ENCODE measurements around the gene ZCCHC10. TPM values are rescaled to one million over a fixed set of nuclear protein-coding genes. Genes with fewer than 3 reads are reported as not detected.

ZCCHC10 gene
- total and polyA plus RNA-seq, 2 of the 4 experiments (the other 2 are of a cell fraction) = 4.1 to 20.4 TPM

DNA sequence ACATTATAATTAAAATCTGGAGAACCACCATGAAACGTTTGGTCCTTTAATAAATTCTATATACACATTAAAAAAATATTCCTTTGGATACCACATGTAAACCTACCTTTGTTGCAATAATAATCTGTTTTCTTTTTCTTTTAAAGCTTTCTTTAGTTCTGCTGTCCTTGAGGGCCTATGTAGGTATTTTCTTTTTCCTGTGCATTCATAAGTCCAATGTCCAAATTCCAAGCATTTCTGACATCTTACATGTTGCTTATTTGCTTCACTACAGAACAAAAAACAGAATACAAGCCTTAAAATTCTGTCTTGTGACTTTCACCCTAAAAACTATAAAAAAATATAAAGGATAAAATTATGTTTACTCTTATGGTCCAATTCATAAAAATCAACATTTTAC lies 19.7 kb downstream of the ZCCHC10 start:
- Histone ChIP-seq H3K27me3 (ENCODE audit: control insufficient read depth, insufficient read depth, low read length) (no peaks in the 10 kb centered on the region), H3K36me3 (ENCODE audit: control insufficient read depth, insufficient read depth, low read length) (peaks cover 12% of the 10 kb centered on the region), H3K18ac (ENCODE audit: low read depth, low read length) (no peak overlapping the region), H2AK5ac (ENCODE audit: low read depth, low read length) (no peak overlapping the region), H2BK120ac (ENCODE audit: low read depth, low read length) (no peak overlapping the region), H3K9me3 (ENCODE audit: control insufficient read depth, insufficient read depth, low read length) (peaks cover under 1% of the 10 kb centered on the region; the same call in 1 of the 2 replicates), H2BK20ac (ENCODE audit: low read depth, low read length) (no peak overlapping the region), H3K9ac (ENCODE audit: low read depth, low read length) (no peak overlapping the region), H3K4me3 (ENCODE audit: insufficient read depth, low read depth, low read length) (no peak overlapping the region), H3K9me1 (ENCODE audit: insufficient read depth, low read length) (no peaks in the 10 kb centered on the region; the same call in 1 of the 2 replicates), H2BK15ac (ENCODE audit: low read depth, low read length) (no peak overlapping the region), H3K4me1 (ENCODE audit: control insufficient read depth, insufficient read depth, low read length) (no peaks in the 10 kb centered on the region), H4K5ac (ENCODE audit: low read depth, low read length) (no peak overlapping the region), H4K91ac (ENCODE audit: insufficient read depth, low read depth, low read length) (no peak overlapping the region), H3K79me1 (ENCODE audit: low read depth in 1 of 2, low read length in 2 of 2) (peaks cover 0 to 4% of the 10 kb centered on the region in 2 experiments; a peak in 2 of 4 replicates), H3K23ac (ENCODE audit: low read depth, low read length) (no peak overlapping the region), H2AK9ac (replicated peaks; ENCODE audit: low read depth, low read length, poor library complexity) (no peak overlapping the region), H3K4ac (ENCODE audit: low read depth, low read length) (no peak overlapping the region), H2AFZ (replicated peaks; ENCODE audit: low read length, poor library complexity) (no peak overlapping the region), H3K56ac (ENCODE audit: extremely low read depth, insufficient read depth, low read length) (no peak overlapping the region), H3K27ac (ENCODE audit: insufficient read depth, low read length) (no peak overlapping the region), H3K4me2 (ENCODE audit: low read depth, low read length) (no peak overlapping the region), H3K14ac (replicated peaks; ENCODE audit: low read depth, low read length) (no peak overlapping the region), H4K20me1 (ENCODE audit: insufficient read depth, low read length) (no peaks in the 10 kb centered on the region), H4K8ac (ENCODE audit: low read depth in 2 of 2, low read length in 2 of 2) (no peak overlapping the region), H2BK5ac (ENCODE audit: low read depth, low read length, poor library complexity, severe bottlenecking) (no peak overlapping the region)
- in situ Hi-C loops (cut with MboI; ENCODE audit: low sequenced_read_pairs) (no loop called here), intact Hi-C loops (cut with micrococcal nuclease) (no loop called here), dilution Hi-C loops (cut with HindIII; ENCODE audit: low sequenced_read_pairs, unreplicated experiment) (no loop called here)
- ChIA-PET POLR2A (ENCODE audit: unreplicated experiment) (interaction anchor here (0.6 kb wide), 1 partner anchor 13 kb away, joined by 5 read pairs; no protein-coding TSS in a partner anchor), CTCF (no interaction called here)
- TF ChIP-seq CEBPB (IDR thresholded peaks at IDR 0.05; ENCODE audit: low read depth, low read length) = no peak
- TF ChIP-seq, protein P1, sequence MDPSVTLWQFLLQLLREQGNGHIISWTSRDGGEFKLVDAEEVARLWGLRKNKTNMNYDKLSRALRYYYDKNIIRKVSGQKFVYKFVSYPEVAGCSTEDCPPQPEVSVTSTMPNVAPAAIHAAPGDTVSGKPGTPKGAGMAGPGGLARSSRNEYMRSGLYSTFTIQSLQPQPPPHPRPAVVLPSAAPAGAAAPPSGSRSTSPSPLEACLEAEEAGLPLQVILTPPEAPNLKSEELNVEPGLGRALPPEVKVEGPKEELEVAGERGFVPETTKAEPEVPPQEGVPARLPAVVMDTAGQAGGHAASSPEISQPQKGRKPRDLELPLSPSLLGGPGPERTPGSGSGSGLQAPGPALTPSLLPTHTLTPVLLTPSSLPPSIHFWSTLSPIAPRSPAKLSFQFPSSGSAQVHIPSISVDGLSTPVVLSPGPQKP (IDR thresholded peaks at IDR 0.05; ENCODE audit: borderline replicate concordance, low read depth, low read length) = no peak
- no peak for TF ChIP-seq RAD21 (IDR thresholded peaks at IDR 0.05; ENCODE audit: low read length)
- no peak for TF ChIP-seq RFX5 (IDR thresholded peaks at IDR 0.05; ENCODE audit: low read depth, low read length)
- TF ChIP-seq, protein P2, sequence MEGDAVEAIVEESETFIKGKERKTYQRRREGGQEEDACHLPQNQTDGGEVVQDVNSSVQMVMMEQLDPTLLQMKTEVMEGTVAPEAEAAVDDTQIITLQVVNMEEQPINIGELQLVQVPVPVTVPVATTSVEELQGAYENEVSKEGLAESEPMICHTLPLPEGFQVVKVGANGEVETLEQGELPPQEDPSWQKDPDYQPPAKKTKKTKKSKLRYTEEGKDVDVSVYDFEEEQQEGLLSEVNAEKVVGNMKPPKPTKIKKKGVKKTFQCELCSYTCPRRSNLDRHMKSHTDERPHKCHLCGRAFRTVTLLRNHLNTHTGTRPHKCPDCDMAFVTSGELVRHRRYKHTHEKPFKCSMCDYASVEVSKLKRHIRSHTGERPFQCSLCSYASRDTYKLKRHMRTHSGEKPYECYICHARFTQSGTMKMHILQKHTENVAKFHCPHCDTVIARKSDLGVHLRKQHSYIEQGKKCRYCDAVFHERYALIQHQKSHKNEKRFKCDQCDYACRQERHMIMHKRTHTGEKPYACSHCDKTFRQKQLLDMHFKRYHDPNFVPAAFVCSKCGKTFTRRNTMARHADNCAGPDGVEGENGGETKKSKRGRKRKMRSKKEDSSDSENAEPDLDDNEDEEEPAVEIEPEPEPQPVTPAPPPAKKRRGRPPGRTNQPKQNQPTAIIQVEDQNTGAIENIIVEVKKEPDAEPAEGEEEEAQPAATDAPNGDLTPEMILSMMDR (conservative IDR thresholded peaks at IDR 0.05; ENCODE audit: low read depth, low read length) = no peak
- TF ChIP-seq MAFK (IDR thresholded peaks at IDR 0.05; ENCODE audit: low read depth, low read length) = no peak
- TF ChIP-seq, protein P3, sequence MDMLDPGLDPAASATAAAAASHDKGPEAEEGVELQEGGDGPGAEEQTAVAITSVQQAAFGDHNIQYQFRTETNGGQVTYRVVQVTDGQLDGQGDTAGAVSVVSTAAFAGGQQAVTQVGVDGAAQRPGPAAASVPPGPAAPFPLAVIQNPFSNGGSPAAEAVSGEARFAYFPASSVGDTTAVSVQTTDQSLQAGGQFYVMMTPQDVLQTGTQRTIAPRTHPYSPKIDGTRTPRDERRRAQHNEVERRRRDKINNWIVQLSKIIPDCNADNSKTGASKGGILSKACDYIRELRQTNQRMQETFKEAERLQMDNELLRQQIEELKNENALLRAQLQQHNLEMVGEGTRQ (IDR thresholded peaks at IDR 0.05; ENCODE audit: low read depth, low read length) = no peak
- TF ChIP-seq SMC3 (IDR thresholded peaks at IDR 0.05; ENCODE audit: low read depth, low read length) = no peak
- no peak for TF ChIP-seq BHLHE40 (IDR thresholded peaks at IDR 0.05; ENCODE audit: low read depth, low read length)
- no peak for TF ChIP-seq RCOR1 (IDR thresholded peaks at IDR 0.05; ENCODE audit: insufficient replicate concordance, low read length)
- TF ChIP-seq POLR2A (IDR thresholded peaks at IDR 0.05; ENCODE audit: low read depth, low read length) = no peak
- no peak for TF ChIP-seq MXI1 (IDR thresholded peaks at IDR 0.05; ENCODE audit: borderline replicate concordance, low read depth, low read length)
- TF ChIP-seq MAZ (IDR thresholded peaks at IDR 0.05; ENCODE audit: borderline replicate concordance, low read depth, low read length) = no peak
- no peak for TF ChIP-seq CHD1 (IDR thresholded peaks at IDR 0.05; ENCODE audit: low read depth, low read length)
- TF ChIP-seq FOS (IDR thresholded peaks at IDR 0.05; ENCODE audit: low read depth, low read length) = no peak
- no peak for TF ChIP-seq NFE2L2 (IDR thresholded peaks at IDR 0.05; ENCODE audit: low read depth, low read length)
- no CpG with 5 or more reads among the region's 1 CpG for WGBS, 2 experiments (ENCODE audit: extremely low coverage in 2 of 2, insufficient read length in 1 of 2)
- ATAC-seq (ENCODE audit: low read depth) (peak; percentile 49), DNase-seq (no peak)
- BruUV-seq (replicated peaks) = no TSS peak
